K562 (cell line): Measurements from ENCODE around the gene NES. TPM values are rescaled to one million over a fixed set of nuclear protein-coding genes. Genes with fewer than 3 reads are reported as not detected.

ENCODE experiments used
- ATAC-seq: fragments of 200-7000 bp; cut with Tn5 transposase; 3 replicates; pipeline ENCODE4 v1.9.1; 2020; ENCODE audit warnings: moderate library complexity
- BruUV-seq: library from RNA; stranded (reverse); fragments of 400-500 nt; replicated peaks from 2 replicates; lab custom pipeline; 2021; lab: Mats Ljungman, UMichigan
- CTCF ChIA-PET: fragments of 300-600 bp; formaldehyde crosslinking; extraction: SDS; loops from one replicate; lab custom pipeline; 2021; ENCODE audit warnings: low intra/inter-chr PET ratio; lab: Yijun Ruan, JAX
- POLR2A ChIA-PET: fragments of 300-600, 350-650 bp; sonication (Branson Sonifier 250); formaldehyde crosslinking; extraction: SDS; loops from one replicate; lab custom pipeline; 2021; ENCODE audit warnings: antibody characterized with exemption, inconsistent platforms; lab: Yijun Ruan, JAX
- DNase-seq, 4 experiments: peaks; one replicate each; pipeline versions ENCODE4 v3.0.0 to v3.0.0-alpha.2; 2011 to 2018; ENCODE audit warnings: low spot score in 3 of 4, mixed read lengths in 3 of 4; ENCODE audit errors: extremely low read depth in 1 of 4
- FAIRE-seq: peaks from 2 replicates; lab custom pipeline; 2011; peaks lifted over from hg19 to GRCh38; lab: Jason Lieb, UNC
- H2AFZ ChIP-seq: 2 replicates; pipeline ENCODE4 v1.6.0; 2011; ENCODE audit warnings: low read depth, low read length, control low read depth, inconsistent platforms
- H3K27ac ChIP-seq: fragments of 200-600 bp; 3 replicates; pipeline ENCODE4 v1.8.0; 2011; ENCODE audit warnings: low read depth, mild to moderate bottlenecking, control low read depth, inconsistent platforms, low read length, moderate library complexity, mixed read lengths; ENCODE audit errors: extremely low read depth
- H3K27me3 ChIP-seq, 2 experiments: fragments of 300-600 bp in 1 of 2; 2 replicates in 1 of 2; 3 replicates in 1 of 2; pipeline versions ENCODE4 v1.6.0 to v1.8.0; 2011; ENCODE audit warnings: inconsistent platforms in 2 of 2, low read length in 2 of 2, mild to moderate bottlenecking in 1 of 2, mixed read lengths in 1 of 2, moderate library complexity in 1 of 2; ENCODE audit not compliant: control insufficient read depth in 2 of 2, insufficient read depth in 2 of 2
- H3K36me3 ChIP-seq: fragments of 300-600 bp; 3 replicates; pipeline ENCODE4 v1.8.0; 2011; ENCODE audit warnings: mild to moderate bottlenecking, low read length, inconsistent platforms; ENCODE audit not compliant: control insufficient read depth, insufficient read depth
- H3K4me1 ChIP-seq, 2 experiments: fragments of 200-600 bp in 1 of 2; replicated peaks in 1 of 2; 2 replicates in 1 of 2; 3 replicates in 1 of 2; pipeline versions ENCODE4 v1.5.1 to v1.8.0; 2011; ENCODE audit warnings: inconsistent platforms in 2 of 2, low read length in 2 of 2, mild to moderate bottlenecking in 1 of 2, mixed read lengths in 1 of 2, moderate library complexity in 1 of 2; ENCODE audit not compliant: control insufficient read depth in 2 of 2, insufficient read depth in 2 of 2
- H3K4me2 ChIP-seq: 2 replicates; pipeline ENCODE4 v1.6.1; 2011; ENCODE audit warnings: low read length, control low read depth, inconsistent platforms, mixed read lengths; ENCODE audit not compliant: insufficient read depth
- H3K4me3 ChIP-seq: fragments of 200-600 bp; sonication (generic), shearing (Covaris generic); 2 replicates; pipeline ENCODE4 v1.5.1; 2016; ENCODE audit warnings: control low read depth, inconsistent platforms
- H3K79me2 ChIP-seq: fragments of 200-600 bp; 3 replicates; pipeline ENCODE4 v1.8.0; 2011; ENCODE audit warnings: low read length, inconsistent platforms; ENCODE audit not compliant: control insufficient read depth, insufficient read depth
- H3K9ac ChIP-seq, 2 experiments: 2 replicates each; pipeline versions ENCODE4 v1.6.0 to v1.6.1; 2011; ENCODE audit warnings: low read depth in 2 of 2, low read length in 2 of 2, control low read depth in 1 of 2, inconsistent platforms in 1 of 2, mild to moderate bottlenecking in 1 of 2, mixed read lengths in 1 of 2; ENCODE audit not compliant: insufficient read depth in 1 of 2
- H3K9me1 ChIP-seq: one replicate; pipeline ENCODE4 v1.6.0; 2011; ENCODE audit warnings: inconsistent platforms, mild to moderate bottlenecking, low read length, moderate library complexity; ENCODE audit not compliant: control insufficient read depth, insufficient read depth
- H3K9me3 ChIP-seq: replicated peaks from 2 replicates; pipeline ENCODE4 v1.5.1; 2011; ENCODE audit warnings: low read depth, low read length, inconsistent platforms; ENCODE audit not compliant: control insufficient read depth, insufficient read depth
- H4K20me1 ChIP-seq: replicated peaks from 2 replicates; pipeline ENCODE4 v1.6.1; 2011; ENCODE audit warnings: low read length, inconsistent platforms, mixed read lengths; ENCODE audit not compliant: control insufficient read depth, insufficient read depth
- ELF1 ChIP-seq: fragments of 200-800 bp; sonication (Bioruptor generic); IDR thresholded peaks from 2 replicates; pipeline ENCODE4 v1.6.1; 2016; ENCODE audit warnings: missing genetic modification characterization, missing compliant biosample characterization
- FOXA3 ChIP-seq, 2 experiments: fragments of 450-650 bp in 1 of 2; sonication (generic) in 1 of 2; formaldehyde crosslinking; IDR thresholded peaks in 1 of 2; conservative IDR thresholded peaks in 1 of 2; 2 replicates each; pipeline versions ENCODE4 v1.4.0 to v1.8.0; 2020 to 2022; ENCODE audit warnings: mild to moderate bottlenecking in 2 of 2, missing genetic modification reagents in 1 of 2
- FOXP1 ChIP-seq: sonication (generic); formaldehyde crosslinking; IDR thresholded peaks from 2 replicates; pipeline ENCODE4 v1.8.0; 2022; ENCODE audit warnings: mild to moderate bottlenecking, missing genetic modification reagents
- FUS ChIP-seq: fragments of 200-400 bp; formaldehyde crosslinking; optimal IDR thresholded peaks from 2 replicates; pipeline ENCODE3; 2017; ENCODE audit warnings: low read depth, low read length
- GTF2B ChIP-seq: IDR thresholded peaks from 2 replicates; pipeline ENCODE4 v1.6.1; 2011; ENCODE audit not compliant: insufficient read length; ENCODE audit errors: extremely low read depth
- LCOR ChIP-seq: sonication (generic); formaldehyde crosslinking; IDR thresholded peaks from 2 replicates; pipeline ENCODE4 v1.8.0; 2022; ENCODE audit warnings: mild to moderate bottlenecking, missing genetic modification reagents
- MAX ChIP-seq: sonication (generic); formaldehyde crosslinking; IDR thresholded peaks from 2 replicates; pipeline ENCODE4 v1.9.0; 2022; ENCODE audit warnings: mild to moderate bottlenecking, missing genetic modification reagents
- PHTF2 ChIP-seq: fragments of 250-450 bp; sonication (Bioruptor Pico); IDR thresholded peaks from 2 replicates; pipeline ENCODE4 v1.5.0; 2021; ENCODE audit warnings: mild to moderate bottlenecking
- ZFX ChIP-seq: sonication (generic); formaldehyde crosslinking; IDR thresholded peaks from 2 replicates; pipeline ENCODE4 v1.8.0; 2022; ENCODE audit warnings: mild to moderate bottlenecking, missing genetic modification reagents, moderate library complexity
- ZNF592 ChIP-seq: fragments of 450-650 bp; IDR thresholded peaks from 2 replicates; pipeline ENCODE4 v1.6.1; 2017; ENCODE audit warnings: antibody characterized with exemption, mild to moderate bottlenecking
- ZNF77 ChIP-seq: fragments of 250-450 bp; sonication (Bioruptor Pico); IDR thresholded peaks from 2 replicates; pipeline ENCODE4 v1.5.0; 2020
- ZNF780A ChIP-seq: fragments of 250-450 bp; sonication (Bioruptor Pico); IDR thresholded peaks from 2 replicates; pipeline ENCODE4 v1.5.0; 2021; ENCODE audit warnings: mild to moderate bottlenecking
- WGBS: fragments of 100-300 bp; shearing (Covaris generic); methylation state at CpG from one replicate; pipeline ENCODE4 v1.1.6; 2016; ENCODE audit warnings: low coverage, mixed read lengths; ENCODE audit not compliant: insufficient coverage; ENCODE audit errors: missing lambda C conversion rate; 5-methylcytosine and 5-hydroxymethylcytosine counted together
- in situ Hi-C: fragments of 300-500 bp; cut with MboI; formaldehyde crosslinking; loops from 4 replicates; pipeline ENCODE4 v1.15.0; 2018; ENCODE audit warnings: inconsistent platforms, mixed read lengths
- intact Hi-C: fragments of 100-400 bp; cut with micrococcal nuclease; formaldehyde crosslinking; loops from 2 replicates; pipeline ENCODE4 v1.14.2; 2022
- polyA plus RNA-seq, 8 experiments: library from polyadenylated mRNA; depleted of rRNA in 4 of 8; stranded (reverse) in 5 of 8; unstranded in 3 of 8; fragments of >200 nt; fragmentation: Nextera tagmentation in 2 of 8; fragmentation: Illumina TruSeq in 1 of 8; extraction: Ambion mirVana in 2 of 8; extraction: Trizol in 1 of 8; gene quantifications; 2 replicates each; pipeline versions ENCODE4 v1.2.1 to v1.2.3, GENCODE V29; 2011 to 2014; ENCODE audit warnings: inconsistent platforms in 1 of 8, missing spikeins in 1 of 8
- total RNA-seq, 7 experiments: library from RNA; depleted of rRNA in 6 of 7; stranded (reverse); fragments of >200 nt in 6 of 7; fragmentation: Illumina TruSeq in 2 of 7; extraction: Trizol in 2 of 7; gene quantifications; 2 replicates each; pipeline versions ENCODE4 v1.2.1 to v1.2.3, GENCODE V29; 2011 to 2021; ENCODE audit warnings: low replicate concordance in 1 of 7
- TF ChIP-seq, protein P1 (sequence below): sonication (generic); formaldehyde crosslinking; IDR thresholded peaks from 2 replicates; pipeline ENCODE4 v1.8.1; 2023; ENCODE audit warnings: mild to moderate bottlenecking, missing genetic modification reagents

The NES gene
- total and polyA plus RNA-seq, 9 of the 15 experiments (the other 6 are each of a cell fraction or from before 2014, with no cell fraction given), result 0.10 to 8.6 (median 4.2) TPM

- ATAC-seq (peak; percentile 52), FAIRE-seq (no peak), DNase-seq (peak; percentile 35 to 60 (median 46))
- peak overlapping the region; percentile 98 for H2AFZ ChIP-seq
- no peaks in the 10 kb centered on the region for H3K79me2 ChIP-seq
- CTCF ChIA-PET, result interaction anchor here (0.6 to 4.0 kb wide), 6 partner anchors 18 to 1410 kb away, joined by 3 to 58 read pairs (median 10); partner anchors contain the start of gene NES
- in situ Hi-C loops (no loop called here), intact Hi-C loops (loop anchor here (1.0 to 5.0 kb wide), 2 partner anchors 35 to 102 kb away; partner anchors contain the start of genes ISG20L2 and METTL25B)
- peaks cover 4% of the 10 kb centered on the region; the same call in 1 of the 2 replicates for H4K20me1 ChIP-seq
- H3K27me3 ChIP-seq, result no peaks in the 10 kb centered on the region; a peak in 1 of 5 replicates
- H3K36me3 ChIP-seq, result no peaks in the 10 kb centered on the region
- POLR2A ChIA-PET, result interaction anchor here (0.6 to 2.0 kb wide), 11 partner anchors 10 to 280 kb away, joined by 3 to 14 read pairs (median 4); no protein-coding TSS in a partner anchor
- H3K4me3 ChIP-seq, result peak overlapping the region; percentile 52
- no peaks in the 10 kb centered on the region for H3K9me3 ChIP-seq
- no peaks in the 10 kb centered on the region for H3K9me1 ChIP-seq
- no TSS peak for BruUV-seq
- peak overlapping the region; percentile 71 for H3K27ac ChIP-seq
- 1% methylated on average over 51 of the region's 55 CpGs for WGBS
- H3K4me1 ChIP-seq, result peaks cover 0 to 25% of the 10 kb centered on the region in 2 experiments; a peak in 4 of 5 replicates
- H3K9ac ChIP-seq, result peak overlapping the region; percentile 75 to 96
- peak overlapping the region; percentile 85 for H3K4me2 ChIP-seq
- TF ChIP-seq LCOR (CRISPR knock-in tag) (peak; percentile 10; the same call in 1 of the 2 replicates), ELF1 (tag) (no peak), ZFX (CRISPR knock-in tag) (peak; percentile 53), MAX (CRISPR knock-in tag) (0 out of 2 replicates have a peak, but pooled peaks have one; percentile 29), PHTF2 (CRISPR knock-in tag) (no peak), GTF2B (no peak), FUS (peak; percentile 52), ZNF77 (CRISPR knock-in tag) (no peak), FOXP1 (CRISPR knock-in tag) (peak; percentile 18; the same call in 1 of the 2 replicates), FOXA3 (CRISPR knock-in tag; conservative IDR thresholded peaks at IDR 0.05 in 1 of 2, IDR thresholded peaks at IDR 0.05 in 1 of 2) (peak in 1 of 2 experiments; percentile 10; a peak in 1 of 4 replicates), ZNF592 (0 out of 2 replicates have a peak, but pooled peaks have one; percentile 17), ZNF780A (CRISPR knock-in tag) (no peak)
- TF ChIP-seq, protein P1, sequence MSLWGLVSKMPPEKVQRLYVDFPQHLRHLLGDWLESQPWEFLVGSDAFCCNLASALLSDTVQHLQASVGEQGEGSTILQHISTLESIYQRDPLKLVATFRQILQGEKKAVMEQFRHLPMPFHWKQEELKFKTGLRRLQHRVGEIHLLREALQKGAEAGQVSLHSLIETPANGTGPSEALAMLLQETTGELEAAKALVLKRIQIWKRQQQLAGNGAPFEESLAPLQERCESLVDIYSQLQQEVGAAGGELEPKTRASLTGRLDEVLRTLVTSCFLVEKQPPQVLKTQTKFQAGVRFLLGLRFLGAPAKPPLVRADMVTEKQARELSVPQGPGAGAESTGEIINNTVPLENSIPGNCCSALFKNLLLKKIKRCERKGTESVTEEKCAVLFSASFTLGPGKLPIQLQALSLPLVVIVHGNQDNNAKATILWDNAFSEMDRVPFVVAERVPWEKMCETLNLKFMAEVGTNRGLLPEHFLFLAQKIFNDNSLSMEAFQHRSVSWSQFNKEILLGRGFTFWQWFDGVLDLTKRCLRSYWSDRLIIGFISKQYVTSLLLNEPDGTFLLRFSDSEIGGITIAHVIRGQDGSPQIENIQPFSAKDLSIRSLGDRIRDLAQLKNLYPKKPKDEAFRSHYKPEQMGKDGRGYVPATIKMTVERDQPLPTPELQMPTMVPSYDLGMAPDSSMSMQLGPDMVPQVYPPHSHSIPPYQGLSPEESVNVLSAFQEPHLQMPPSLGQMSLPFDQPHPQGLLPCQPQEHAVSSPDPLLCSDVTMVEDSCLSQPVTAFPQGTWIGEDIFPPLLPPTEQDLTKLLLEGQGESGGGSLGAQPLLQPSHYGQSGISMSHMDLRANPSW (CRISPR knock-in tag), result no peak
Measured at GRCh38 chr1:156624814-156625435, 52.3 kb downstream of the NES start.
